Occipital lobe (tissue), 2 donors: ENCODE data around the gene MNS1. TPM values are rescaled to one million over a fixed set of nuclear protein-coding genes. Genes with fewer than 3 reads are reported as not detected.
"Not testable (repeated sequence)": the region's sequence is repeated elsewhere in the genome, so short reads cannot be mapped to it uniquely, and the experiment has no call there.

Source experiments
- DNase-seq: peaks from one replicate; lab custom pipeline; 2025; lab: John Stamatoyannopoulos, UW
- total RNA-seq: library from RNA; depleted of rRNA; stranded (reverse); fragments of >200 nt; gene quantifications from one replicate; pipeline ENCODE4 v1.2.3, GENCODE V29; 2014

The MNS1 gene
- total RNA-seq, 1 donor from 2014 or later = 1.9 TPM

GRCh38 chr15:56454836-56455235 is 10.1 kb downstream of the MNS1 start:
- DNase-seq = no peak

- no peak for DNase-seq
These were observed 19.2 kb downstream of the MNS1 start for GRCh38 chr15:56445746-56446145.

GRCh38 chr15:56442354-56442753 is 22.6 kb downstream of the MNS1 start:
- DNase-seq = no peak

GRCh38 chr15:56440214-56440770 is 24.6 kb downstream of the MNS1 start:
- DNase-seq = no peak

GRCh38 chr15:56432304-56432703 is 32.6 kb downstream of the MNS1 start:
- no peak for DNase-seq

GRCh38 chr15:56428821-56429458 is 36.0 kb downstream of the MNS1 start:
- no peak for DNase-seq

GRCh38 chr15:56425976-56426375 is 39.0 kb downstream of the MNS1 start:
- no peak for DNase-seq

GRCh38 chr15:56425276-56425675 is 39.7 kb downstream of the MNS1 start:
- DNase-seq = no peak

GRCh38 chr15:56413114-56413733 is 51.7 kb downstream of the MNS1 start:
- not testable (repeated sequence) for DNase-seq

GRCh38 chr15:56411122-56411749 is 53.7 kb downstream of the MNS1 start:
- DNase-seq = no peak

GRCh38 chr15:56410721-56411120 is 54.2 kb downstream of the MNS1 start:
- no peak for DNase-seq

- DNase-seq = not testable (repeated sequence)
These were observed 65.7 kb downstream of the MNS1 start for GRCh38 chr15:56399209-56399608.

GRCh38 chr15:56397325-56397724 is 67.6 kb downstream of the MNS1 start:
- DNase-seq = not testable (repeated sequence)

- DNase-seq = no peak
These were observed 70.0 kb downstream of the MNS1 start for GRCh38 chr15:56394909-56395308.

- DNase-seq = no peak
These were observed 71.7 kb downstream of the MNS1 start for GRCh38 chr15:56393277-56393676.

- no peak for DNase-seq
These were observed 74.1 kb downstream of the MNS1 start for GRCh38 chr15:56390739-56391267.

- DNase-seq = no peak
These were observed 79.0 kb downstream of the MNS1 start for GRCh38 chr15:56385908-56386307.

- no peak for DNase-seq
These were observed 81.9 kb downstream of the MNS1 start for GRCh38 chr15:56383010-56383409.
